Mucosa of rectum (tissue), 2 donors: Measurements from ENCODE around the gene GLRB.
A peak's percentile ranks its signal among the peaks of the same experiment; 100 is the strongest.
"Not testable (repeated sequence)": the region's sequence is repeated elsewhere in the genome, so short reads cannot be mapped to it uniquely, and the experiment has no call there.

Experiments used
- H3K27ac ChIP-seq, 2 donors: one replicate each; pipeline ENCODE4 v1.7.0; 2013; ENCODE audit warnings: inconsistent platforms in 2 of 2, low read depth in 2 of 2, low read length in 2 of 2
- H3K27me3 ChIP-seq, 2 donors: one replicate each; pipeline ENCODE4 v1.7.0; 2013; ENCODE audit warnings: low read length in 2 of 2; ENCODE audit not compliant: control insufficient read depth in 2 of 2, insufficient read depth in 2 of 2
- H3K36me3 ChIP-seq, 2 donors: one replicate each; pipeline ENCODE4 v1.7.0; 2013; ENCODE audit warnings: low read length in 2 of 2; ENCODE audit not compliant: control insufficient read depth in 2 of 2, insufficient read depth in 2 of 2
- H3K4me1 ChIP-seq, 2 donors: one replicate each; pipeline ENCODE4 v1.7.0; 2013; ENCODE audit warnings: low read length in 2 of 2, mild to moderate bottlenecking in 1 of 2; ENCODE audit not compliant: control insufficient read depth in 2 of 2, insufficient read depth in 2 of 2
- H3K4me3 ChIP-seq, 2 donors: one replicate each; pipeline ENCODE4 v1.7.0; 2013; ENCODE audit warnings: low read length in 2 of 2
- H3K9ac ChIP-seq, 2 donors: one replicate each; pipeline ENCODE4 v1.7.0; 2013; ENCODE audit warnings: low read length in 2 of 2, low read depth in 1 of 2, mild to moderate bottlenecking in 1 of 2
- H3K9me3 ChIP-seq, 2 donors: one replicate each; pipeline ENCODE4 v1.7.0; 2013; ENCODE audit warnings: low read length in 2 of 2; ENCODE audit not compliant: control insufficient read depth in 2 of 2
- donor health status: healthy.
- donor health status: Normal muscosa, but diverticular disease.

Gene GLRB

GRCh38 chr4:157075811-157076577 lies at the start of gene GLRB:
GLRB (plus strand) TSS chr4:157076150; CDS start chr4:157078025, 1,875 bp downstream.
- Histone ChIP-seq H3K27me3 (peaks cover 0 to 9% of the 10 kb centered on the region in 2 donors), H3K4me1 (no peaks in the 10 kb centered on the region), H3K27ac (no peak within 1 kb of the TSS), H3K4me3 (peak within 1 kb of the TSS; percentile 43), H3K9ac (no peak within 1 kb of the TSS), H3K9me3 (no peaks in the 10 kb centered on the region), H3K36me3 (no peaks in the 10 kb centered on the region)

GRCh38 chr4:157035471-157035870 lies 40.5 kb upstream of the GLRB start:
- Histone ChIP-seq H3K27me3 (no peaks in the 10 kb centered on the region), H3K27ac (no peak overlapping the region), H3K9ac (no peak overlapping the region), H3K4me1 (no peaks in the 10 kb centered on the region), H3K4me3 (no peak overlapping the region), H3K9me3 (no peaks in the 10 kb centered on the region), H3K36me3 (no peaks in the 10 kb centered on the region)

GRCh38 chr4:157040405-157040804 lies 35.5 kb upstream of the GLRB start:
- no peaks in the 10 kb centered on the region for H3K9me3 ChIP-seq
- no peak overlapping the region for H3K9ac ChIP-seq
- H3K4me3 ChIP-seq = no peak overlapping the region

GRCh38 chr4:157043131-157043530 lies 32.8 kb upstream of the GLRB start:
- H3K9me3 ChIP-seq = no peaks in the 10 kb centered on the region
- no peak overlapping the region for H3K9ac ChIP-seq
- no peak overlapping the region for H3K27ac ChIP-seq
- H3K4me1 ChIP-seq = no peaks in the 10 kb centered on the region
- H3K36me3 ChIP-seq = no peaks in the 10 kb centered on the region
- no peak overlapping the region for H3K4me3 ChIP-seq
- H3K27me3 ChIP-seq = no peaks in the 10 kb centered on the region

More at GRCh38 chr4:157040405-157040804, 35.5 kb upstream of the GLRB start:
- no peaks in the 10 kb centered on the region for H3K4me1 ChIP-seq
- no peak overlapping the region for H3K27ac ChIP-seq
- no peaks in the 10 kb centered on the region for H3K27me3 ChIP-seq
- H3K36me3 ChIP-seq = no peaks in the 10 kb centered on the region

GRCh38 chr4:157045507-157046127 lies 30.3 kb upstream of the GLRB start:
- Histone ChIP-seq H3K27ac (no peak overlapping the region), H3K36me3 (no peaks in the 10 kb centered on the region), H3K9me3 (no peaks in the 10 kb centered on the region), H3K4me3 (no peak overlapping the region), H3K27me3 (no peaks in the 10 kb centered on the region), H3K4me1 (no peaks in the 10 kb centered on the region), H3K9ac (no peak overlapping the region)

- Histone ChIP-seq H3K9ac (no peak overlapping the region), H3K27me3 (no peaks in the 10 kb centered on the region), H3K27ac (no peak overlapping the region), H3K9me3 (no peaks in the 10 kb centered on the region), H3K4me3 (no peak overlapping the region), H3K4me1 (no peaks in the 10 kb centered on the region), H3K36me3 (no peaks in the 10 kb centered on the region)
Measured at GRCh38 chr4:157048248-157048647, 27.7 kb upstream of the GLRB start.

GRCh38 chr4:157050561-157050960 lies 25.4 kb upstream of the GLRB start:
- Histone ChIP-seq H3K4me3 (no peak overlapping the region), H3K9me3 (no peaks in the 10 kb centered on the region), H3K4me1 (no peaks in the 10 kb centered on the region), H3K36me3 (no peaks in the 10 kb centered on the region), H3K27me3 (no peaks in the 10 kb centered on the region), H3K27ac (no peak overlapping the region), H3K9ac (no peak overlapping the region)

- Histone ChIP-seq H3K4me3 (no peak overlapping the region), H3K36me3 (no peaks in the 10 kb centered on the region), H3K27me3 (no peaks in the 10 kb centered on the region), H3K9ac (no peak overlapping the region), H3K27ac (no peak overlapping the region), H3K9me3 (no peaks in the 10 kb centered on the region), H3K4me1 (no peaks in the 10 kb centered on the region)
Measured at GRCh38 chr4:157052429-157053040, 23.4 kb upstream of the GLRB start.

GRCh38 chr4:157057218-157057617 lies 18.7 kb upstream of the GLRB start:
- no peaks in the 10 kb centered on the region for H3K9me3 ChIP-seq
- no peaks in the 10 kb centered on the region for H3K4me1 ChIP-seq
- no peak overlapping the region for H3K9ac ChIP-seq
- H3K36me3 ChIP-seq = no peaks in the 10 kb centered on the region
- H3K27ac ChIP-seq = no peak overlapping the region
- H3K27me3 ChIP-seq = no peaks in the 10 kb centered on the region
- no peak overlapping the region for H3K4me3 ChIP-seq

GRCh38 chr4:157058899-157059298 lies 17.1 kb upstream of the GLRB start:
- H3K27ac ChIP-seq, H3K36me3 ChIP-seq, H3K4me1 ChIP-seq, H3K9ac ChIP-seq, H3K27me3 ChIP-seq, H3K4me3 ChIP-seq, H3K9me3 ChIP-seq: not testable (repeated sequence)
